Tibial nerve (tissue), 4 donors: ENCODE results near the gene CHST13. TPM values are rescaled to one million over a fixed set of nuclear protein-coding genes. Genes with fewer than 3 reads are reported as not detected.
"Not testable (repeated sequence)": the region's sequence is repeated elsewhere in the genome, so short reads cannot be mapped to it uniquely, and the experiment has no call there.

Experiments
- DNase-seq, 2 donors: peaks; one replicate each; pipeline ENCODE4 v3.0.0-alpha.2; 2019; ENCODE audit warnings: low spot score in 2 of 2
- H3K27ac ChIP-seq, 4 donors: fragments of 200-600 bp; sonication (generic) in 3 of 4; one replicate each; pipeline ENCODE4 v1.5.1; 2017 to 2019; ENCODE audit warnings: mild to moderate bottlenecking in 1 of 4
- H3K27me3 ChIP-seq, 2 donors: fragments of 200-600 bp; sonication (generic) in 1 of 2; one replicate each; pipeline versions ENCODE4 v1.5.1 to v1.6.0; 2017 to 2019
- H3K36me3 ChIP-seq, 3 donors: fragments of 200-600 bp; sonication (generic); one replicate each; pipeline ENCODE4 v1.5.1; 2018 to 2019
- H3K4me1 ChIP-seq, 4 donors: fragments of 200-600 bp; sonication (generic) in 3 of 4; one replicate each; pipeline ENCODE4 v1.5.1; 2017 to 2019
- H3K4me3 ChIP-seq, 4 donors: fragments of 200-600 bp; sonication (generic) in 3 of 4; one replicate each; pipeline ENCODE4 v1.5.1; 2017 to 2019; ENCODE audit warnings: mild to moderate bottlenecking in 1 of 4, moderate library complexity in 1 of 4
- H3K9me3 ChIP-seq, 4 donors: fragments of 200-600 bp; sonication (generic) in 3 of 4; one replicate each; pipeline ENCODE4 v1.5.1; 2017 to 2019
- CTCF ChIP-seq, 5 experiments: fragments of 200-600 bp in 3 of 5; fragments of 450-650 bp in 2 of 5; sonication (generic) in 3 of 5; IDR thresholded peaks; one replicate each; pipeline ENCODE4 v1.5.1; 2016 to 2019; ENCODE audit warnings: antibody characterized with exemption in 5 of 5, mild to moderate bottlenecking in 3 of 5, moderate library complexity in 2 of 5
- EP300 ChIP-seq, 2 donors: sonication (generic); formaldehyde crosslinking; IDR thresholded peaks; one replicate each; pipeline ENCODE4 v1.6.1; 2017; ENCODE audit warnings: antibody characterized with exemption in 2 of 2, mild to moderate bottlenecking in 1 of 2
- POLR2A ChIP-seq, 2 donors: fragments of 450-650 bp; IDR thresholded peaks; one replicate each; pipeline ENCODE4 v1.6.1; 2017; ENCODE audit warnings: antibody characterized with exemption in 2 of 2, mild to moderate bottlenecking in 2 of 2, moderate library complexity in 2 of 2
- WGBS, 2 donors: methylation state at CpG; one replicate each; pipeline ENCODE4 v1.1.5; 2018; 5-methylcytosine and 5-hydroxymethylcytosine counted together
- small RNA-seq: library from RNA; depleted of rRNA; stranded (forward); fragments of <200 nt; gene quantifications from one replicate; pipeline ENCODE3, GENCODE V24; 2016
- total RNA-seq, 4 donors: library from RNA; depleted of rRNA; stranded (reverse); fragments of >200 nt; gene quantifications; one replicate each; pipeline ENCODE4 v1.1.0, GENCODE V29; 2016

The CHST13 gene
- total RNA-seq, 4 donors from 2014 or later: 1.0 to 7.2 (median 1.1) TPM; not detected in 1

GRCh38 chr3:126582311-126582710 lies 58.4 kb downstream of the CHST13 start:
- Histone ChIP-seq H3K9me3 (peaks cover 0 to 40% (median 4%) of the 10 kb centered on the region in 4 donors), H3K4me1 (no peaks in the 10 kb centered on the region), H3K27ac (no peak overlapping the region), H3K36me3 (peaks cover 0 to 4% (median 0%) of the 10 kb centered on the region in 3 donors), H3K4me3 (no peak overlapping the region), H3K27me3 (no peaks in the 10 kb centered on the region)
- TF ChIP-seq POLR2A (IDR thresholded peaks at IDR 0.05) (no peak), EP300 (IDR thresholded peaks at IDR 0.05) (no peak), CTCF (IDR thresholded peaks at IDR 0.05) (no peak)
- no peak for DNase-seq
- 64 to 67% methylated on average over 4 of the region's 4 CpGs for WGBS, 2 donors

GRCh38 chr3:126591515-126591914 lies 67.6 kb downstream of the CHST13 start:
- not testable (repeated sequence) for H3K36me3 ChIP-seq, H3K27ac ChIP-seq, H3K4me3 ChIP-seq, DNase-seq, H3K4me1 ChIP-seq, H3K27me3 ChIP-seq
- peaks cover 0 to 57% (median 2%) of the 10 kb centered on the region in 4 donors for H3K9me3 ChIP-seq
- 78 to 80% methylated on average over 5 of the region's 5 CpGs for WGBS, 2 donors

Small RNA genes lying within 50 kb of the gene (small RNA-seq; reads per million reads assigned to genes)
- gene RNA5SP138: not detected

Other genes starting within 250 kb of the CHST13 start
- gene KLF15, start 166.7 kb upstream of the CHST13 start, total RNA-seq: 100 to 1,000 TPM; 138 to 234 (median 176) TPM
- gene CFAP100, start 129.2 kb upstream of the CHST13 start, total RNA-seq: 1 to 10 TPM in 1 of 4 donors, not detected in 3; 6.1 TPM
- gene ZXDC, start 48.3 kb upstream of the CHST13 start, total RNA-seq: 10 to 100 TPM; 54.0 to 77.4 (median 68.0) TPM
- gene UROC1, start 6.4 kb upstream of the CHST13 start, total RNA-seq: not detected
- gene C3orf22, start 34.8 kb downstream of the CHST13 start, total RNA-seq: not detected
- gene TXNRD3, start 131.0 kb downstream of the CHST13 start, total RNA-seq: 10 to 100 TPM; 18.6 to 33.3 (median 23.3) TPM
- gene CHCHD6, start 180.1 kb downstream of the CHST13 start, total RNA-seq: 10 to 100 TPM; 30.3 to 46.5 (median 33.6) TPM